Measurements from ENCODE around the gene FOXP3. TPM values are rescaled to one million over a fixed set of nuclear protein-coding genes. Genes with fewer than 3 reads are reported as not detected.

Gene FOXP3
- total RNA-seq, 1 donor from 2014 or later = 1.5 TPM

GRCh38 chrX:49226946-49227345 is 37.6 kb downstream of the FOXP3 start:
- no peak overlapping the region for H3K27ac ChIP-seq
- no peaks in the 10 kb centered on the region for H3K36me3 ChIP-seq
- no peaks in the 10 kb centered on the region for H3K27me3 ChIP-seq
- H3K4me3 ChIP-seq = no peak overlapping the region
- H3K4me1 ChIP-seq = no peaks in the 10 kb centered on the region
- TF ChIP-seq CTCF (IDR thresholded peaks at IDR 0.05) (no peak), POLR2A (IDR thresholded peaks at IDR 0.05) (no peak)
- intact Hi-C loops (cut with DNase I) = no loop called here
- H3K9me3 ChIP-seq = no peaks in the 10 kb centered on the region
- no peak for DNase-seq (ENCODE audit: extremely low spot score in 2 of 2)

GRCh38 chrX:49225858-49226257 is 38.7 kb downstream of the FOXP3 start:
- intact Hi-C loops (cut with DNase I) = no loop called here
- Histone ChIP-seq H3K9me3 (no peaks in the 10 kb centered on the region), H3K27me3 (no peaks in the 10 kb centered on the region), H3K4me3 (no peak overlapping the region), H3K27ac (no peak overlapping the region), H3K4me1 (no peaks in the 10 kb centered on the region), H3K36me3 (no peaks in the 10 kb centered on the region)
- DNase-seq (ENCODE audit: extremely low spot score in 2 of 2) = no peak
- TF ChIP-seq POLR2AphosphoS5 (IDR thresholded peaks at IDR 0.05; ENCODE audit: insufficient read depth in 1 of 2, low read depth in 1 of 2) (no peak), CTCF (IDR thresholded peaks at IDR 0.05) (no peak), POLR2A (IDR thresholded peaks at IDR 0.05) (no peak)

GRCh38 chrX:49221868-49222267 is 42.6 kb downstream of the FOXP3 start:
- Histone ChIP-seq H3K27me3 (no peaks in the 10 kb centered on the region), H3K4me3 (no peak overlapping the region), H3K27ac (no peak overlapping the region), H3K4me1 (no peaks in the 10 kb centered on the region), H3K36me3 (no peaks in the 10 kb centered on the region), H3K9me3 (no peaks in the 10 kb centered on the region)
- no peak for DNase-seq (ENCODE audit: extremely low spot score in 2 of 2)
- TF ChIP-seq CTCF (IDR thresholded peaks at IDR 0.05) = no peak
- TF ChIP-seq POLR2A (IDR thresholded peaks at IDR 0.05) = no peak
- no peak for TF ChIP-seq POLR2AphosphoS5 (IDR thresholded peaks at IDR 0.05; ENCODE audit: insufficient read depth in 1 of 2, low read depth in 1 of 2)
- intact Hi-C loops (cut with DNase I) = no loop called here

- H3K4me3 ChIP-seq = no peak overlapping the region
Measured at GRCh38 chrX:49220100-49220499, 44.4 kb downstream of the FOXP3 start.

More at GRCh38 chrX:49220100-49220499, 44.4 kb downstream of the FOXP3 start:
- intact Hi-C loops (cut with DNase I) = no loop called here
- no peak overlapping the region for H3K27ac ChIP-seq
- DNase-seq (ENCODE audit: extremely low spot score in 2 of 2) = no peak
- no peak for TF ChIP-seq CTCF (IDR thresholded peaks at IDR 0.05)
- no peak for TF ChIP-seq POLR2A (IDR thresholded peaks at IDR 0.05)
- no peak for TF ChIP-seq POLR2AphosphoS5 (IDR thresholded peaks at IDR 0.05; ENCODE audit: insufficient read depth in 1 of 2, low read depth in 1 of 2)
- H3K36me3 ChIP-seq = no peaks in the 10 kb centered on the region
- H3K27me3 ChIP-seq = no peaks in the 10 kb centered on the region
- H3K9me3 ChIP-seq = no peaks in the 10 kb centered on the region
- no peaks in the 10 kb centered on the region for H3K4me1 ChIP-seq

Data from vagina (tissue), 2 donors.